ENCODE measurements around the gene SLC11A2. TPM values are rescaled to one million over a fixed set of nuclear protein-coding genes. Genes with fewer than 3 reads are reported as not detected.

SLC11A2 gene
- total RNA-seq, 1 donor from 2014 or later = 82.5 TPM

GRCh38 chr12:51001799-51002198, 24.4 kb downstream of the SLC11A2 start:
- intact Hi-C loops (cut with DNase I) = no loop called here
- ATAC-seq = no peak
- DNase-seq (ENCODE audit: low spot score) = no peak

GRCh38 chr12:51000245-51000644, 25.9 kb downstream of the SLC11A2 start:
- DNase-seq (ENCODE audit: low spot score) (no peak), ATAC-seq (no peak)
- intact Hi-C loops (cut with DNase I) = no loop called here

GRCh38 chr12:50999093-50999492, 27.1 kb downstream of the SLC11A2 start:
- ATAC-seq = no peak
- intact Hi-C loops (cut with DNase I) = no loop called here

GRCh38 chr12:50992819-50993218, 33.4 kb downstream of the SLC11A2 start:
- ATAC-seq (peak; percentile 26), DNase-seq (ENCODE audit: low spot score) (peak; percentile 66)
- intact Hi-C loops (cut with DNase I) = no loop called here

More at GRCh38 chr12:50999093-50999492, 27.1 kb downstream of the SLC11A2 start:
- no peak for DNase-seq (ENCODE audit: low spot score)

GRCh38 chr12:50991291-50991690, 34.9 kb downstream of the SLC11A2 start:
- ATAC-seq = no peak
- DNase-seq (ENCODE audit: low spot score) = no peak
- intact Hi-C loops (cut with DNase I) = no loop called here

- intact Hi-C loops (cut with DNase I) = no loop called here
- ATAC-seq (no peak), DNase-seq (ENCODE audit: low spot score) (no peak)
Observed at GRCh38 chr12:50990791-50991190, 35.4 kb downstream of the SLC11A2 start.

GRCh38 chr12:50990147-50990727, 35.9 kb downstream of the SLC11A2 start:
- no peak for DNase-seq (ENCODE audit: low spot score)
- ATAC-seq = no peak
- intact Hi-C loops (cut with DNase I) = no loop called here

- ATAC-seq (no peak), DNase-seq (ENCODE audit: low spot score) (no peak)
- intact Hi-C loops (cut with DNase I) = no loop called here
Observed at GRCh38 chr12:50988871-50989270, 37.3 kb downstream of the SLC11A2 start.

- intact Hi-C loops (cut with DNase I) = no loop called here
- ATAC-seq = no peak
- no peak for DNase-seq (ENCODE audit: low spot score)
Observed at GRCh38 chr12:50988051-50988450, 38.1 kb downstream of the SLC11A2 start.

- ATAC-seq (peak; percentile 87), DNase-seq (ENCODE audit: low spot score) (no peak)
- intact Hi-C loops (cut with DNase I) = no loop called here
Observed at GRCh38 chr12:50986966-50987737, 39.0 kb downstream of the SLC11A2 start.

- no peak for DNase-seq (ENCODE audit: low spot score)
- intact Hi-C loops (cut with DNase I) = no loop called here
Observed at GRCh38 chr12:50985322-50985721, 40.9 kb downstream of the SLC11A2 start.

GRCh38 chr12:50984586-50985298, 41.4 kb downstream of the SLC11A2 start:
- ATAC-seq (no peak), DNase-seq (ENCODE audit: low spot score) (no peak)
- intact Hi-C loops (cut with DNase I) = no loop called here

More at GRCh38 chr12:50985322-50985721, 40.9 kb downstream of the SLC11A2 start:
- peak; percentile 97 for ATAC-seq

GRCh38 chr12:50981319-50982239, 44.6 kb downstream of the SLC11A2 start:
- intact Hi-C loops (cut with DNase I) = no loop called here
- DNase-seq (ENCODE audit: low spot score) = no peak
- ATAC-seq = no peak

- ATAC-seq = no peak
- no peak for DNase-seq (ENCODE audit: low spot score)
- intact Hi-C loops (cut with DNase I) = no loop called here
Observed at GRCh38 chr12:50980545-50980944, 45.6 kb downstream of the SLC11A2 start.

GRCh38 chr12:50979369-50980052, 46.7 kb downstream of the SLC11A2 start:
- ATAC-seq = no peak
- intact Hi-C loops (cut with DNase I) = no loop called here
- no peak for DNase-seq (ENCODE audit: low spot score)

- intact Hi-C loops (cut with DNase I) = no loop called here
- peak; percentile 76 for ATAC-seq
Observed at GRCh38 chr12:50971946-50972345, 54.2 kb downstream of the SLC11A2 start.

GRCh38 chr12:50964432-50964831, 61.8 kb downstream of the SLC11A2 start:
- no peak for DNase-seq (ENCODE audit: low spot score)
- no peak for ATAC-seq
- intact Hi-C loops (cut with DNase I) = no loop called here

More at GRCh38 chr12:50971946-50972345, 54.2 kb downstream of the SLC11A2 start:
- DNase-seq (ENCODE audit: low spot score) = no peak

GRCh38 chr12:50961708-50962107, 64.5 kb downstream of the SLC11A2 start:
- intact Hi-C loops (cut with DNase I) = no loop called here
- DNase-seq (ENCODE audit: low spot score) = no peak
- ATAC-seq = no peak

Measured in sciatic nerve (tissue), 2 donors.